GM18858 (cell line): ENCODE measurements around the gene KLHDC8A.

Source experiments
- ATAC-seq: cut with Tn5 transposase; IDR thresholded peaks from one replicate; pipeline ENCODE4 v1.9.1; 2021; ENCODE audit not compliant: unreplicated experiment

Gene KLHDC8A

DNA sequence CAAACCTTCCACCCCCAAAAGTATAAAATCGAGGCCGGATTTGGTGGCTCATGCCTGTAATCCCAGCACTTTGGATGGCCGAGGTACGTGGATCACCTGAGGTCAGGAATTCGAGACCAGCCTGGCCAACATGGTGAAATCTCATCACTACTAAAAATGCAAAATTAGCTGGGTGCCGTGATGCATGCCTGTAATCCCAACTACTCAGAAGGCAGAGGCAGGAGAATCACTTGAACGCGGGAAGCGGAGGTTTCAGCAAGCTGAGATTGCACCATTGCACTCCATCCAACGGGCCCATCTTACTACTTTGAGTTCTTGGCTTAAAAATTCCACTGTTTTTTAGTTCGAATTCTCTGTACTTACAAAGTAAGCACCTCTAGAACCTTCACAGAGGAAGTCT lies 11.0 kb downstream of the KLHDC8A start:
- ATAC-seq: no peak

DNA sequence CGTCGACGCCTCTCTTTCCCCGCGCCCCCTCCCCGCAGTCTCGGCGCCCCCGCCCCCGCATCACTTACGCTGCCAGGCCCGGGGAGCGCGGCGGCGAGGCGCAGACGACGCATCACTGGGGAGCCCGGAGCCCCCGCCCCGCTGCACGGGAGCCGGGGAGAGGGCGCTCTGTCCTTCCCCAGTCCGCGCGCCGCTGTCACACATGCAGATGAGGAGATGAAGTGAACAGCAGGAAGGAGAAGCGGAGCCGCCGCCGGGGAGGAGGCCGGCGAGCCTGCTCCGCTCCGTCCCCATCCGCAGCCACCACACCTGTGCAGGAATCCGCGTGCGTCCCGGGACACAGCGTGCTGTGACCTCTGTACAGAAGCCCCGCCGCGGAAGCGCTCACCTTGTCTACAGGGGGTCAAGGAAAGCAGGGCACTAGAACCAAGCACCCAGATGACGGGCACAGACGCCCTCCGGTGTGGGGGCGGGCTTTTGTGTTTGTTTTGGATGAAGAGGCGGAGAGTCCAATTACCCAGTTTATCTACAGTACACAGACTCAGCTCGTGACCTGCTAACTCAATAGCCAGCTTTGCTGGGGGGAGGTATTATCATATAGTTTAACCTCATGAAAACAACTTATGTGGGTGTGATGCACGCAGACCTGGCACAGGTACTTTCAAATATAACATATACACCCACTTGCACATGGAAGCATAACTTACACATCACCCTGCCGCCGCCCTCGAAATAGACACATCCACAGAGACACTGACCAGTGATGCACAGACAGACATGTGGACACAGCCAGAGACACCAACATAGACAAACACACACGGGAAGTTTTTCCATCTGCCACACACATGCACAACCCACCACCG lies 12.4 kb downstream of the KLHDC8A start:
- no peak for ATAC-seq

DNA sequence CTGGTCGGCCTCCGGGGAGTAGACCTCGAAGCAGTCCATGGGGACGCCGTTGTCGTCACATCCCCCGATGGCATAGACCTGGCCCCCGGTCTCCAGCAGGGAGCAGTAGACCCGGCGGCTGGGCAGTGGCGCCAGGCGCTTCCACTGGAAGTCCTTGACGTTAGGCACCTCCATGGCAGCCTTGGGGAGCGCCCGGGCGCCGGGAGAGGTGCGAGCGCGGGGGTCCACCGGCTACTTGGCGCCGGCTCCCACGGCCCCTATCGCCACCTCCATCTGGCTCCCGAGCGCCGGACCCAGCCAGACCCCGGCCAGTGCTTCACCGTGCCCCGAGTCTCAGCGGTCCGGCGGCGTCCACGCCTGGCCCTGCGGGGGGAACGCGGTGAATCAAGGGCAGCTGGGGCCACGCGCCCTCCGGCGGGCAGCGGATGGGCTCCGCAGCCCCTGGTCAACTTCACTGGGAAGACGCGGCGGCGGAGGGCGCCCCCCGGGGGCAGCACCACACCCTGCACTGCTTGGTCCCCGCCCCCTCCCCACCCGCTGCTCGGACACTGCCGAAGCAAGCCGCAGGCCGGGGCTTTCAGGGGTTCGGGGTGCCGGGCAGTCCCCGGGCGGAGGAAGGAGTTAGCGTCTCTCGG lies 13.2 kb downstream of the KLHDC8A start:
- no peak for ATAC-seq

- ATAC-seq: no peak
These were observed 13.7 kb downstream of the KLHDC8A start for GRCh38 chr1:205342986-205343385.

- no peak for ATAC-seq
These were observed 16.0 kb downstream of the KLHDC8A start for GRCh38 chr1:205340676-205341075.

DNA sequence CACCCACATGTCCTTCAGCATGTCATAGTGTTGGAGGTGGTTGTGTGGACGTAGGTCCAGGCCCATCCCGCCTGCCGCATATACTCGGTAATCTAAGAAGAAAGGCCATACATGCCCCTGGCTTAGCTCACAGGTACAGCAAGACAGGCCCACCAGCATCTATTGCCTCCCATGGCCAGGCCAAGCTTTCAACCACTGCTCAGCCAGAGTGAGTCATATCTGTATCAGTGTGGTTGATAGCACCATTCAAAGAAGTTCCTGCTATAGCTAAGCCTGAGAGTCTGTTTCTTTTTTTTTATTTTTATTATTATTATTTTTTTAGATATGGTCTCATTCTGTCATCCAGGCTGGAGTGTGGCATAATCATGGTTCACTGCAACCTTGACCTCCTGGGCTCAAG lies 17.0 kb downstream of the KLHDC8A start:
- no peak for ATAC-seq

DNA sequence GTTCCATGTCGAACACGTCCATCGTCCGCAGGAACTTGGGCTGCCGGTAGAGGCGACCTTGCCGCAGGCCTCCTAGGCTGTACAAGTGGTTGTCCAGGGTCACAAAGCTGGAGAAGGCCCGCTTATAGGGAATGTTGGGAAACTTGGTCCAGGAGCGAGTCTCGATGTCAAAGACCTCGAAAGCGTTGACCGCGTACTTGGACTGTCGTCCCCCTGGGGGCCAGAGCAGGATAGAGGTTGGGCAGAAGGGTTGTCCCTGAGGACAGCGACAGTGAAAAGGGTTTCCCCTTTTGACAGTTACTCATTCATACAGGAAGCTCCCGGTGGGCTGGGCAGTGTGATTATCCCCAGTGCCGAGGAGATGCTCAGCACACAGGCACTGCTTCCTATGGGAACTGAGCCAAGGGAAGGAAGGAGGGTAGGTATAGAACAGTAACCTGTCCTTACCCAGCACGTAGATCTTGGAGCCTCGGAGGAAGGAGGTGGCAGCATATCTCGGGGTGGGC lies 17.5 kb downstream of the KLHDC8A start:
- no peak for ATAC-seq

DNA sequence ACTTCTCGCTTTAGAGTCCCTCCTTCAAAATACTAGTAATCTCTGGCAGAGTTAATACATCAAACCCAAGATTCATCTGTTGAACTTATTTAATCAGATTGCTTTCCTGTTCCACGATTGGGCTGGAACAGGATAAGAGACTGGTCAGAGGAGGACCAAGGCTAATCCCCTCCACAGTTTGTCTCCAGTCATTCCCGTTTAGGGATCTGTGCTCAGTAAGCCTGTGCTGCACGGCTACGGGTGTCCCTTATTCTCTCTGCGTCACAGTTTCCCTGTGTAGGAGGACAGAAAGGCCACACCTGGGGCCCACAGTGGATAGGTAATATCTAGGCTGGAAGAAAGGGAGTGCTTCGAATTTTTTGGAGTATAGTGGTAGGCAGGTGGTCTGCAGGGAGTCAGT lies 18.7 kb downstream of the KLHDC8A start:
- no peak for ATAC-seq

DNA sequence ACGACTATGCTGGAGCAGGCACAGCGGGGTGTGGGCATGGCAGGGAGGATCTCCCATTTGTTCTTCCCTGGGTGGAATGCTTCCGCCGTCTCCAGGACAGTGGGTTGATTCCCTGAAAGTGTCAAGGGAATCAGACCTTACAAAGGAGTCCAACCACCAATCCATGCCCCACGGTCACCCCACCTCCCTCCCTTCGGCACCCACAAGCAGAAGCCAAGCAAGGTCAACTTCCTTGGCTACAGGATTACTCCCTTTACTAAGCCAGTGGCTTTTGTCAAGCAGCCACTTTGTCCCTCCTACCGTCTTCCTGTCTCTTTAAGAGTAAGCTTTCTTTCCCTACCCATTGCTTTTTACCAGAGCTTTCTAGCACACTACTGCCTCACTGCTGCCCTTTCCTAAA lies 19.2 kb downstream of the KLHDC8A start:
- no peak for ATAC-seq

DNA sequence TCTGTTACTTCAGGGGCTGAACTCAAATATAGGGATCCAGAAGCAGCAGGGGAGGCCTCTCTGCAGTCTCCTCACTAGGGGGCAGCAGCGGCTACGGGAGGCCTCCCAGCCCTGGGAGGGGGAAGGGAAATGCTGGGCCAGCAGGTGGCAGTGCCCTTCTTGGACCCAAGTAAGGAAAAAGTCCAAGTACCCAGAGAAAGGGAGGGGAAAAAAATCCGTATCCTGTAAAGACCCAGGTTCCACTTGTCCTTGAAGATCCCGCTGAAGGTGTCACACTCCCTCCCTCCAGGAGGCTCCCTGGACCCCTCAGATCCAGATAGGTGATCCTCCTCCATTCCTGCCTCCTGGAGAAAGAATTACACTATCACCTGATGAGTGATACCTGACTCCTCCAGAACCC lies 21.0 kb downstream of the KLHDC8A start:
- no peak for ATAC-seq

DNA sequence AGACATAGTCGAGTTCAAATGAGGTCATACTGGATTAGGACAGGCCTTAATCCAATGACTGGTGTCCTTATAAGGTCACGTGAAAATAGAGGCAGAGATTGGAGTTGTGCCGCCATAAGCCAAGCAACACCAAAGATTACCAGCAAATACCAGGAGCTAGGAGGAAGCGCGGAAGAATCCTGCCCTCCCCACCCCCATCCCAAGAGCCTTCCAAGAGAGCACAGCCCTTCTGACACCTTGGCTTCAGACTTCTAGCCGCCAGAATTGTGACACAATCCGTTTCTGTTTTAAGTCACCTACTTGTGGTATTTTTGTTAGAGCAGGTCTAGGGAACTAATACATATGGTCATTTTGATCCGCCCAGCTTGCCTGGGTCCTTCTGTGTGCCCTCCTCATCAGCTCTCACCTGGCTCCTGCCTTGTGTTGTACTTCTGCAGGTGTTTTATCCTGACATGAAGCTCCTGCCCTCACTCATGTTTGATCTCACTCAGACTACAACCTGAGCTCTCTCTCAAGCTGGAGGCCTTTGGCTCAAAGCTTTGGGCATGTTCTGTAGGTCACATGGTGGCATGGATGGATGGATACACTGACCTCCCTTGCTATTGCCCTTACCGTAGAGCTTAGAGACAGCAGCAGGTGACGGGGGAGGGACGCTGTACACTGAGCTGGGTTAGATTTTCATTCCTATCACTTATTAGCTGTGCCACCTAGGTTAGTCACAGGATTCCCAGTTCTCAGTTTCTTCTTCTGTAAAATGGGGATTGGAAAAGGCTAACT lies 24.5 kb downstream of the KLHDC8A start:
- no peak for ATAC-seq

DNA sequence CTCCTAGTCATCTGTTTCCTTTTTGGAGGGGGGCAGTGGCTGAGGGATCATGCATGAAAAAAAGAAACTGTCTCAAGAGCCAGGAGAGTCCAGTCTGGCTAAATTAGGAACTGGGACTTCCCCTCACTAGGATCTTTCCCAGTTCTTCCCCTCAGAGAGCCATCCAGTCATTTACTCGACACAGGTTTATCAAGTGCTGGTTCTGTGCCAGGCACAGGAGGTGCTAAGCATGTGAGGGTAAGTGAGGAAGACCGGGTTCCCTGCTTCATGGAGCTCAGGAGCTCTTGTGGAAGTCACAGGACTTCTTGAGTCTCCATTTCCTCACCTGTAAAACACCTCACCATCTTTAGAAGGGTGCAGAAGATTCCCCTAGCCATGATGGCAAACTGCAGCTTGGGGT lies 26.6 kb downstream of the KLHDC8A start:
- ATAC-seq: no peak

- no peak for ATAC-seq
These were observed 27.0 kb downstream of the KLHDC8A start for GRCh38 chr1:205329719-205330118.

- no peak for ATAC-seq
These were observed 28.2 kb downstream of the KLHDC8A start for GRCh38 chr1:205328476-205328875.

- ATAC-seq: no peak
These were observed 29.8 kb downstream of the KLHDC8A start for GRCh38 chr1:205326812-205327466.

GRCh38 chr1:205325334-205325884 lies 31.3 kb downstream of the KLHDC8A start:
- ATAC-seq: no peak

DNA sequence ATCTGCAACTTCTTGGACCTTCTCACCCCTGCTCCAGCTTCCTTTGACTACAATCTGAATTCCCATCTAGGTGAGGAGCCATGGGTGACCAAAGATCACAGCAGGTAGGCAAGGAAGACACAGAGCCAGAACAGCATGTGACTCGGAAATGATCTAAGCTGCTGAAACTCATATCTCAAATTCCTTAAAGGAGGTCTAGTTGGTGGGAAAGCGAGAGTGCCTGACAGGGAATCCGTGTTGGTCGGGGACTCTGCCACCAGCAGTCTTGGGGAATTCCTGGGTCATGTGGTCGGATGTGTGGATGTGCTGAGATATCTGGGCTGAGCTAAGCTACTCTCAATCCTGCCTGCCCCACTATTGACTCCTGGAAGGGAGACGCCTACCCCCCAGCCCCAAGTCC lies 31.9 kb downstream of the KLHDC8A start:
- no peak for ATAC-seq

GRCh38 chr1:205323794-205324193 lies 32.9 kb downstream of the KLHDC8A start:
- no peak for ATAC-seq

GRCh38 chr1:205321959-205322283 lies 34.8 kb downstream of the KLHDC8A start:
- ATAC-seq: no peak

- ATAC-seq: no peak
These were observed 35.4 kb downstream of the KLHDC8A start, which contains the start of gene NUAK2 for GRCh38 chr1:205321162-205321958. Gene NUAK2 (minus strand): TSS chr1:205321745. CDS start chr1:205321628, 117 bp downstream.
